H1 (cell line): ENCODE results near the gene PTPRG. TPM values are rescaled to one million over a fixed set of nuclear protein-coding genes. Genes with fewer than 3 reads are reported as not detected.

Experiments used
- CTCF ChIA-PET: fragments of 300-600 bp; sonication (Branson Sonifier 250); formaldehyde crosslinking; loops from one replicate; lab custom pipeline; 2021; ENCODE audit not compliant: partially characterized antibody; lab: Charles Lee
- POLR2A ChIA-PET: fragments of 300-600 bp; sonication (Branson Sonifier 250); formaldehyde crosslinking; loops from one replicate; lab custom pipeline; 2021; ENCODE audit warnings: inconsistent platforms; ENCODE audit not compliant: partially characterized antibody; lab: Charles Lee
- DNase-seq, 2 experiments: peaks; one replicate each; pipeline versions ENCODE4 v3.0.0 to v3.0.0-alpha.2; 2010 to 2022; ENCODE audit warnings: low spot score in 2 of 2, low read depth in 1 of 2, mixed read lengths in 1 of 2
- FAIRE-seq: peaks from 2 replicates; lab custom pipeline; 2011; peaks lifted over from hg19 to GRCh38; lab: Jason Lieb, UNC
- H2AFZ ChIP-seq: 2 replicates; pipeline ENCODE4 v1.8.1; 2012; ENCODE audit warnings: low read length, inconsistent platforms
- H2AK5ac ChIP-seq: 2 replicates; pipeline ENCODE4 v1.6.1; 2013; ENCODE audit warnings: low read depth, low read length
- H2BK120ac ChIP-seq: replicated peaks from 2 replicates; pipeline ENCODE3; 2013; ENCODE audit warnings: low read depth, low read length, inconsistent platforms
- H2BK12ac ChIP-seq: 2 replicates; pipeline ENCODE4 v1.6.1; 2013; ENCODE audit warnings: low read depth, low read length
- H2BK15ac ChIP-seq: 2 replicates; pipeline ENCODE4 v1.6.1; 2013; ENCODE audit warnings: low read length
- H2BK20ac ChIP-seq: 2 replicates; pipeline ENCODE4 v1.6.1; 2013; ENCODE audit warnings: low read length
- H2BK5ac ChIP-seq: 2 replicates; pipeline ENCODE4 v1.6.1; 2013; ENCODE audit warnings: low read depth, low read length
- H3K14ac ChIP-seq: 2 replicates; pipeline ENCODE4 v1.6.1; 2013; ENCODE audit warnings: inconsistent platforms; ENCODE audit not compliant: insufficient read length
- H3K18ac ChIP-seq: 2 replicates; pipeline ENCODE4 v1.6.1; 2013; ENCODE audit warnings: low read length; ENCODE audit errors: extremely low read depth
- H3K23ac ChIP-seq: 2 replicates; pipeline ENCODE4 v1.6.1; 2013; ENCODE audit warnings: inconsistent platforms; ENCODE audit not compliant: insufficient read length
- H3K23me2 ChIP-seq: 2 replicates; pipeline ENCODE4 v1.6.1; 2013; ENCODE audit warnings: low read depth, low read length
- H3K27ac ChIP-seq: 2 replicates; pipeline ENCODE4 v1.6.1; 2011; ENCODE audit warnings: low read depth, low read length, inconsistent platforms
- H3K27me3 ChIP-seq, 4 experiments: replicated peaks in 1 of 4; 1 replicate in 1 of 4; 2 replicates in 3 of 4; pipeline versions ENCODE4 v1.6.1 to v1.8.1; 2011 to 2013; ENCODE audit warnings: low read length in 3 of 4, mild to moderate bottlenecking in 3 of 4, inconsistent platforms in 2 of 4, mixed read lengths in 2 of 4, moderate library complexity in 1 of 4; ENCODE audit not compliant: control insufficient read depth in 3 of 4, insufficient read depth in 3 of 4; ENCODE audit errors: extremely low read depth in 1 of 4
- H3K36me3 ChIP-seq, 4 experiments: 2 replicates each; pipeline versions ENCODE4 v1.6.1 to v1.8.1; 2011 to 2013; ENCODE audit warnings: mild to moderate bottlenecking in 4 of 4, low read length in 3 of 4, moderate library complexity in 2 of 4, control low read depth in 1 of 4, inconsistent platforms in 1 of 4; ENCODE audit not compliant: insufficient read depth in 4 of 4, control insufficient read depth in 2 of 4
- H3K4ac ChIP-seq: replicated peaks from 2 replicates; pipeline ENCODE3; 2013; ENCODE audit warnings: low read length, low read depth, mixed read lengths, inconsistent platforms; ENCODE audit not compliant: insufficient read length
- H3K4me1 ChIP-seq, 4 experiments: replicated peaks in 1 of 4; 1 replicate in 1 of 4; 2 replicates in 3 of 4; pipeline versions ENCODE4 v1.6.1 to v1.8.1; 2011 to 2013; ENCODE audit warnings: low read length in 3 of 4, inconsistent platforms in 2 of 4, mixed read lengths in 1 of 4; ENCODE audit not compliant: insufficient read depth in 4 of 4, control insufficient read depth in 3 of 4
- H3K4me2 ChIP-seq, 2 experiments: 2 replicates each; pipeline versions ENCODE4 v1.6.1 to v1.8.1; 2011 to 2013; ENCODE audit warnings: low read depth in 2 of 2, low read length in 2 of 2, control low read depth in 1 of 2, inconsistent platforms in 1 of 2, mild to moderate bottlenecking in 1 of 2; ENCODE audit not compliant: insufficient read depth in 1 of 2
- H3K4me3 ChIP-seq, 4 experiments: fragments of 200-600, 300-600 bp in 1 of 4; sonication (generic), shearing (Covaris generic), sonication (Bioruptor Twin) in 1 of 4; 2 replicates each; pipeline versions ENCODE4 v1.5.1 to v1.8.1; 2011 to 2016; ENCODE audit warnings: low read length in 4 of 4, low read depth in 3 of 4, control low read depth in 2 of 4, inconsistent platforms in 2 of 4, mild to moderate bottlenecking in 2 of 4, mixed read lengths in 1 of 4, moderate library complexity in 1 of 4; ENCODE audit not compliant: insufficient read depth in 2 of 4; ENCODE audit errors: extremely low read depth in 1 of 4
- H3K56ac ChIP-seq: replicated peaks from 2 replicates; pipeline ENCODE3; 2013; ENCODE audit warnings: low read depth, mild to moderate bottlenecking, mixed read lengths, low read length, inconsistent platforms; ENCODE audit not compliant: insufficient read length
- H3K79me1 ChIP-seq: 2 replicates; pipeline ENCODE4 v1.6.1; 2013; ENCODE audit warnings: low read depth, low read length, control low read depth
- H3K79me2 ChIP-seq, 2 experiments: 2 replicates each; pipeline versions ENCODE4 v1.6.1 to v1.8.1; 2012 to 2013; ENCODE audit warnings: low read length in 2 of 2, mild to moderate bottlenecking in 2 of 2, inconsistent platforms in 1 of 2; ENCODE audit not compliant: insufficient read depth in 2 of 2, control insufficient read depth in 1 of 2
- H3K9ac ChIP-seq, 4 experiments: replicated peaks in 1 of 4; 1 replicate in 1 of 4; 2 replicates in 3 of 4; pipeline versions ENCODE4 v1.6.1 to v1.8.1; 2011 to 2013; ENCODE audit warnings: low read depth in 3 of 4, low read length in 3 of 4, control low read depth in 2 of 4, mild to moderate bottlenecking in 2 of 4, moderate library complexity in 2 of 4, inconsistent platforms in 1 of 4; ENCODE audit errors: extremely low read depth in 1 of 4
- H3K9me3 ChIP-seq, 2 experiments: 2 replicates each; pipeline versions ENCODE4 v1.6.1 to v1.8.1; 2012 to 2013; ENCODE audit warnings: mild to moderate bottlenecking in 2 of 2, moderate library complexity in 2 of 2, control low read depth in 1 of 2, inconsistent platforms in 1 of 2, low read depth in 1 of 2, low read length in 1 of 2, mixed read lengths in 1 of 2; ENCODE audit not compliant: insufficient read depth in 2 of 2
- H4K20me1 ChIP-seq, 2 experiments: replicated peaks in 1 of 2; 2 replicates each; pipeline versions ENCODE3 to v1.8.1; 2011 to 2013; ENCODE audit warnings: inconsistent platforms in 2 of 2, low read length in 2 of 2, mild to moderate bottlenecking in 1 of 2; ENCODE audit not compliant: insufficient read depth in 2 of 2, control insufficient read depth in 1 of 2
- H4K5ac ChIP-seq: 2 replicates; pipeline ENCODE4 v1.6.1; 2013; ENCODE audit warnings: low read length, low read depth, mixed read lengths, inconsistent platforms; ENCODE audit not compliant: insufficient read length
- H4K8ac ChIP-seq: 2 replicates; pipeline ENCODE4 v1.8.0; 2013; ENCODE audit warnings: mild to moderate bottlenecking, moderate library complexity, low read length, inconsistent platforms; ENCODE audit not compliant: insufficient read depth; ENCODE audit errors: extremely low read depth
- H4K91ac ChIP-seq: replicated peaks from 2 replicates; pipeline ENCODE3; 2013; ENCODE audit warnings: low read length, mixed read lengths, inconsistent platforms; ENCODE audit not compliant: insufficient read length
- HDAC2 ChIP-seq, 2 experiments: fragments of 300-600 bp in 1 of 2; sonication (generic) in 1 of 2; IDR thresholded peaks; 2 replicates each; pipeline ENCODE4 v1.6.1; 2011 to 2012; ENCODE audit warnings: low read depth in 2 of 2, low read length in 2 of 2, mild to moderate bottlenecking in 2 of 2, moderate library complexity in 2 of 2, borderline replicate concordance in 1 of 2, inconsistent platforms in 1 of 2
- KDM4A ChIP-seq: IDR thresholded peaks from one replicate; pipeline ENCODE4 v1.7.1; 2012; ENCODE audit warnings: low read depth, mild to moderate bottlenecking, moderate library complexity, low read length, inconsistent platforms; ENCODE audit not compliant: severe bottlenecking
- SIX5 ChIP-seq: IDR thresholded peaks from 2 replicates; pipeline ENCODE4 v1.6.1; 2011; ENCODE audit warnings: mild to moderate bottlenecking, low read depth, low read length
- TEAD4 ChIP-seq: IDR thresholded peaks from 2 replicates; pipeline ENCODE4 v1.6.1; 2012; ENCODE audit warnings: low read depth, low read length, inconsistent platforms, mixed read lengths
- WGBS, 2 experiments: shearing (Covaris generic) in 1 of 2; methylation state at CpG; one replicate each; pipeline versions ENCODE4 v1.1.6 to v1.1.7; 2013 to 2015; ENCODE audit warnings: low lambda C conversion rate in 2 of 2, mixed read lengths in 2 of 2, inconsistent platforms in 1 of 2, low coverage in 1 of 2, missing lambda C conversion rate in 1 of 2; ENCODE audit not compliant: insufficient replicate concordance in 2 of 2, insufficient coverage in 1 of 2, insufficient read length in 1 of 2; ENCODE audit errors: extremely low coverage in 1 of 2, missing lambda C conversion rate in 1 of 2; 5-methylcytosine and 5-hydroxymethylcytosine counted together
- polyA plus RNA-seq, 7 experiments: library from polyadenylated mRNA; depleted of rRNA in 3 of 7; stranded (reverse) in 5 of 7; unstranded in 2 of 7; fragments of >200 nt in 5 of 7; fragments of 200-250 nt in 2 of 7; gene quantifications; 1 replicate in 5 of 7; 2 replicates in 1 of 7; 4 replicates in 1 of 7; pipeline versions ENCODE4 v1.2.1 to v1.2.3, GENCODE V29; 2011 to 2013; ENCODE audit warnings: missing spikeins in 2 of 7, mixed read lengths in 2 of 7
- total RNA-seq: library from RNA; stranded (reverse); fragmentation: NEBNext Ultra II Directional; extraction: Animal tissue kit (Norgen Biotek cat#: 25700); gene quantifications from 2 replicates; pipeline ENCODE4 v1.2.1, GENCODE V29; 2021

The PTPRG gene
- total and polyA plus RNA-seq, 2 of the 8 experiments (the other 6 are each of a cell fraction or from before 2014, with no cell fraction given) = 23.3 to 96.2 TPM

GRCh38 chr3:61903074-61903473 is 341.7 kb downstream of the PTPRG start:
- H2AK5ac ChIP-seq = peak overlapping the region; percentile 44; the same call in 1 of the 2 replicates
- FAIRE-seq (no peak), DNase-seq (no peak)
- no peak overlapping the region for H3K4me3 ChIP-seq
- POLR2A ChIA-PET = no interaction called here
- H3K23ac ChIP-seq = no peak overlapping the region
- no peaks in the 10 kb centered on the region for H3K27me3 ChIP-seq
- no peak overlapping the region for H4K5ac ChIP-seq
- H3K36me3 ChIP-seq = no peaks in the 10 kb centered on the region
- H2BK20ac ChIP-seq = no peak overlapping the region
- peaks cover 0 to 72% of the 10 kb centered on the region in 2 experiments; a peak in 3 of 4 replicates for H3K79me2 ChIP-seq
- no peaks in the 10 kb centered on the region for H3K9me3 ChIP-seq
- H2BK15ac ChIP-seq = peak overlapping the region; percentile 93; the same call in 1 of the 2 replicates
- H3K79me1 ChIP-seq = no peaks in the 10 kb centered on the region; the same call in 1 of the 2 replicates
- peaks cover 6 to 29% (median 19%) of the 10 kb centered on the region in 4 experiments for H3K4me1 ChIP-seq
- H3K18ac ChIP-seq = 0 out of 2 replicates have a peak overlapping the region, but pooled peaks have one; percentile 11
- peak overlapping the region in 1 of 2 experiments; percentile 43; a peak in 3 of 4 replicates for H3K4me2 ChIP-seq
- 71% methylated on average over 9 of the region's 9 CpGs; no CpG with 5 or more reads in 1 of the 2 experiments for WGBS, 2 experiments
- no peak overlapping the region for H3K14ac ChIP-seq
- no peak overlapping the region for H3K27ac ChIP-seq
- no peak overlapping the region for H4K91ac ChIP-seq
- no peak overlapping the region for H4K8ac ChIP-seq
- H2BK12ac ChIP-seq = no peak overlapping the region
- TF ChIP-seq SIX5 (no peak), KDM4A (no peak), TEAD4 (0 out of 2 replicates have a peak, but pooled peaks have one; percentile 3), HDAC2 (IDR thresholded peaks at IDR 0.05; ENCODE audit: borderline replicate concordance in 1 of 2, low read depth in 2 of 2, low read length in 2 of 2) (no peak)
- TF ChIP-seq, all 59 proteins: peak for 1
- Histone ChIP-seq H2BK5ac (no peak overlapping the region), H3K4ac (no peak overlapping the region), H2BK120ac (no peak overlapping the region), H3K9ac (no peak overlapping the region), H4K20me1 (peaks cover 5 to 10% of the 10 kb centered on the region in 2 experiments), H2AFZ (no peak overlapping the region), H3K56ac (no peak overlapping the region), H3K23me2 (no peaks in the 10 kb centered on the region)
- CTCF ChIA-PET = interaction anchor here (0.7 to 2.6 kb wide), 5 partner anchors 11 to 284 kb away, joined by 3 to 8 read pairs (median 4); no protein-coding TSS in a partner anchor
